ENCODE measurements around the gene CENPF. TPM values are rescaled to one million over a fixed set of nuclear protein-coding genes. Genes with fewer than 3 reads are reported as not detected.

CENPF gene, protein sequence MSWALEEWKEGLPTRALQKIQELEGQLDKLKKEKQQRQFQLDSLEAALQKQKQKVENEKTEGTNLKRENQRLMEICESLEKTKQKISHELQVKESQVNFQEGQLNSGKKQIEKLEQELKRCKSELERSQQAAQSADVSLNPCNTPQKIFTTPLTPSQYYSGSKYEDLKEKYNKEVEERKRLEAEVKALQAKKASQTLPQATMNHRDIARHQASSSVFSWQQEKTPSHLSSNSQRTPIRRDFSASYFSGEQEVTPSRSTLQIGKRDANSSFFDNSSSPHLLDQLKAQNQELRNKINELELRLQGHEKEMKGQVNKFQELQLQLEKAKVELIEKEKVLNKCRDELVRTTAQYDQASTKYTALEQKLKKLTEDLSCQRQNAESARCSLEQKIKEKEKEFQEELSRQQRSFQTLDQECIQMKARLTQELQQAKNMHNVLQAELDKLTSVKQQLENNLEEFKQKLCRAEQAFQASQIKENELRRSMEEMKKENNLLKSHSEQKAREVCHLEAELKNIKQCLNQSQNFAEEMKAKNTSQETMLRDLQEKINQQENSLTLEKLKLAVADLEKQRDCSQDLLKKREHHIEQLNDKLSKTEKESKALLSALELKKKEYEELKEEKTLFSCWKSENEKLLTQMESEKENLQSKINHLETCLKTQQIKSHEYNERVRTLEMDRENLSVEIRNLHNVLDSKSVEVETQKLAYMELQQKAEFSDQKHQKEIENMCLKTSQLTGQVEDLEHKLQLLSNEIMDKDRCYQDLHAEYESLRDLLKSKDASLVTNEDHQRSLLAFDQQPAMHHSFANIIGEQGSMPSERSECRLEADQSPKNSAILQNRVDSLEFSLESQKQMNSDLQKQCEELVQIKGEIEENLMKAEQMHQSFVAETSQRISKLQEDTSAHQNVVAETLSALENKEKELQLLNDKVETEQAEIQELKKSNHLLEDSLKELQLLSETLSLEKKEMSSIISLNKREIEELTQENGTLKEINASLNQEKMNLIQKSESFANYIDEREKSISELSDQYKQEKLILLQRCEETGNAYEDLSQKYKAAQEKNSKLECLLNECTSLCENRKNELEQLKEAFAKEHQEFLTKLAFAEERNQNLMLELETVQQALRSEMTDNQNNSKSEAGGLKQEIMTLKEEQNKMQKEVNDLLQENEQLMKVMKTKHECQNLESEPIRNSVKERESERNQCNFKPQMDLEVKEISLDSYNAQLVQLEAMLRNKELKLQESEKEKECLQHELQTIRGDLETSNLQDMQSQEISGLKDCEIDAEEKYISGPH (N-terminal part only)
- total RNA-seq (2016; rRNA removed; fragmentation: Illumina TruSeq; extraction: Trizol) (84.9 and 128 TPM in 2 replicates), polyA plus RNA-seq (2011; rRNA removed) (8.8 and 14.7 TPM in 2 replicates), polyA minus RNA-seq (2011; rRNA and poly(A)+ RNA removed; ENCODE audit: low replicate concordance) (3.5 and 20.6 TPM in 2 replicates), Bru-seq, nascent RNA (percentile 76 among the genes with signal in this experiment), BruChase-seq, experiment 1, labeled RNA remaining after a 6-hour chase (percentile 81 among the genes with signal in this experiment), BruChase-seq, experiment 2, labeled RNA remaining after a 2-hour chase (percentile 78 among the genes with signal in this experiment)
- 4.7 and 7.1 TPM in 2 replicates for total RNA-seq (2016; cell fraction: cytosol; rRNA removed; fragmentation: Illumina TruSeq; extraction: Trizol; ENCODE audit: low read depth)
- total RNA-seq (2016; cell fraction: insoluble cytoplasmic fraction; rRNA removed; fragmentation: Illumina TruSeq; extraction: Trizol) = 81.2 and 116 TPM in 2 replicates
- total RNA-seq (2016; cell fraction: membrane; rRNA removed; fragmentation: Illumina TruSeq; extraction: Trizol) = 15.6 and 16.3 TPM in 2 replicates
- 88.9 and 92.7 TPM in 2 replicates for total RNA-seq (2016; cell fraction: nucleus; rRNA removed; fragmentation: Illumina TruSeq; extraction: Trizol)
- 5.8 TPM in 2 replicates for polyA plus RNA-seq (2011; cell fraction: cytosol; rRNA removed)
- 12.3 and 16.2 TPM in 2 replicates for polyA plus RNA-seq (2011; cell fraction: nucleus; rRNA removed)
- polyA plus RNA-seq (2012) = 11.0 and 37.7 TPM in 2 replicates
- polyA plus RNA-seq (2016; cell fraction: cytosol; fragmentation: Illumina TruSeq; extraction: Trizol; ENCODE audit: low read depth) = 1.6 and 2.5 TPM in 2 replicates
- polyA plus RNA-seq (2016; cell fraction: insoluble cytoplasmic fraction; fragmentation: Illumina TruSeq; extraction: Trizol; ENCODE audit: low read depth) = 117 and 121 TPM in 2 replicates
- polyA plus RNA-seq (2016; cell fraction: membrane; fragmentation: Illumina TruSeq; extraction: Trizol; ENCODE audit: low read depth) = 3.2 and 3.8 TPM in 2 replicates
- 120 and 130 TPM in 2 replicates for polyA plus RNA-seq (2016; cell fraction: nucleus; fragmentation: Illumina TruSeq; extraction: Trizol; ENCODE audit: insufficient read depth, low read depth)
- 13.0 and 18.9 TPM in 2 replicates for polyA minus RNA-seq (2011; cell fraction: cytosol; rRNA and poly(A)+ RNA removed)
- 30.3 and 42.6 TPM in 2 replicates for polyA minus RNA-seq (2011; cell fraction: nucleus; rRNA and poly(A)+ RNA removed)
- long read RNA-seq, experiment 1, transcript CENPF-202 (3 exons, 689 nt) = major isoform, 7 of 36 reads
- long read RNA-seq, experiment 1, partial matches to known transcripts = 24 of 36 reads
- long read RNA-seq, experiment 1, other reads (novel, unspliced or antisense) = 5 of 36 reads
- long read RNA-seq, experiment 2, full-length matches to known transcripts = 1 of 19 reads
- long read RNA-seq, experiment 2, partial matches to known transcripts = 15 of 19 reads
- long read RNA-seq, experiment 2, other reads (novel, unspliced or antisense) = 3 of 19 reads

DNA sequence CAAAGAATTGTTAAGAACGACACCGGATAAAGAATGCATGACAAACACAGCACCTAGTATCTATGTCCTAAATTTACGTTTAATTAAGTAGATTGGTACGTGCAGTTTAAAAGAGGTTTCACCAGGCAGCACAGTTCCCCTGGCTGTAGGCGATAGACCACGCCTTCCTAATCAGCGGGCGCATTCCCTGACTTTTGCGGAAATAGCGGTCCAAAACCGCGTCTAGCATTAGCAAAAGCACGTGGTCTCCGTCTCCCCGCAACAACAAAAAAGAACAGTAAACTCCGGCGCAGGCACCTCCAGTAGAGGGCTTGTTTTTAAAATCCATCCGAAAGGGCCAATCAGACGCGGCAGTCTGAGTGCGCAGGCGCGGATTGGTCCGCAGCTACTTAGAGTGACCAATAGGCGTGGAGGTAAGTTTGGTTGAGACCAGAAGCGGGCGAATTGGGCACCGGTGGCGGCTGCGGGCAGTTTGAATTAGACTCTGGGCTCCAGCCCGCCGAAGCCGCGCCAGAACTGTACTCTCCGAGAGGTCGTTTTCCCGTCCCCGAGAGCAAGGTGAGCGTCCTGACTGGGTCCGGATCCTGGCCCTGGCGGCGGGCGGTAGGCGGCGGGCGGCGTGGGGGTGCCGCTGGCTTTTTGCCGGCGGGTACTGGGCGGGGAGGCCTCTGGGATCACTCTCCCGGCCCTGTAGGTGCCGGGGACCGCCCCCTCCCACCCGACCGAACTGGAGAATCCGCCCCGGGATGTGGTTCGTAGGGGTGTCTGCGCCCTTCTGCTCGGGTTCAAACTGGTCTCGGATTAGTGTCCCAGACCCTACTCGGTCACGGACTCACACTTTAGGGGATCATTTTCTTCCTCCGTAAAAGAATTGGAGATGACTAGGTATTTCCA, at the start of gene CENPF:
Gene CENPF, plus strand, starts transcription at position 432 of the 894 bp plus-strand sequence. CDS start 10,560 bp downstream, outside the sequence.
- ATAC-seq = peak; percentile 99
- in situ Hi-C loops (cut with HindIII; ENCODE audit: extremely low pct_ligation_motif_present, low pct_unique_long_range_greater_than_20kb) = loop anchor here (10.0 kb wide), 1 partner anchor 58 kb away; no protein-coding TSS in a partner anchor
- Histone ChIP-seq H3K27me3 (ENCODE audit: control insufficient read depth in 1 of 2, insufficient read depth in 2 of 2, low read length in 2 of 2) (no peaks in the 10 kb centered on the region; a peak in 1 of 5 replicates), H3K4me3 (replicated peaks in 1 of 3; ENCODE audit: insufficient read depth in 1 of 3, low read depth in 2 of 3, low read length in 3 of 3) (peak within 1 kb of the TSS; percentile 80 to 90 (median 87)), H2AFZ (ENCODE audit: low read length) (peak within 1 kb of the TSS; percentile 11), H3K36me3 (replicated peaks in 1 of 2; ENCODE audit: control insufficient read depth in 1 of 2, insufficient read depth in 2 of 2, low read length in 2 of 2) (no peaks in the 10 kb centered on the region), H3K79me2 (ENCODE audit: insufficient read depth, low read length) (peaks cover 23% of the 10 kb centered on the region), H3K9me3 (ENCODE audit: low read length) (no peaks in the 10 kb centered on the region), H3K4me1 (ENCODE audit: insufficient read depth, low read length) (peaks cover 34% of the 10 kb centered on the region), H3K4me2 (ENCODE audit: low read depth, low read length) (peak within 1 kb of the TSS; percentile 79), H4K20me1 (ENCODE audit: insufficient read depth, low read length) (no peaks in the 10 kb centered on the region), H3K9ac (ENCODE audit: insufficient read depth, low read depth, low read length) (peak within 1 kb of the TSS; percentile 88), H3K27ac (ENCODE audit: extremely low read length, insufficient read depth, low read length) (peak within 1 kb of the TSS; percentile 82)
- DNase-seq (ENCODE audit: low spot score) = peak; percentile 98
- WGBS (ENCODE audit: low lambda C conversion rate) = 4% methylated on average over 21 of the region's 65 CpGs
- BruUV-seq (replicated peaks) = TSS peak; percentile 74
- CTCF ChIA-PET (ENCODE audit: low intra/inter-chr PET ratio, low total read pairs) = no interaction called here
- FAIRE-seq = peak; percentile 95
- intact Hi-C loops (cut with micrococcal nuclease; ENCODE audit: unreplicated experiment) = no loop called here
- POLR2A ChIA-PET = no interaction called here
- 0 out of 2 replicates have a peak, but pooled peaks have one; percentile 41 for TF ChIP-seq NCOR1 (IDR thresholded peaks at IDR 0.05; ENCODE audit: borderline replicate concordance, low read length)
- 0 out of 2 replicates have a peak, but pooled peaks have one; percentile 43 for TF ChIP-seq ZNF556 (CRISPR knock-in tag; IDR thresholded peaks at IDR 0.05; ENCODE audit: borderline replicate concordance)
- TF ChIP-seq, protein P1, sequence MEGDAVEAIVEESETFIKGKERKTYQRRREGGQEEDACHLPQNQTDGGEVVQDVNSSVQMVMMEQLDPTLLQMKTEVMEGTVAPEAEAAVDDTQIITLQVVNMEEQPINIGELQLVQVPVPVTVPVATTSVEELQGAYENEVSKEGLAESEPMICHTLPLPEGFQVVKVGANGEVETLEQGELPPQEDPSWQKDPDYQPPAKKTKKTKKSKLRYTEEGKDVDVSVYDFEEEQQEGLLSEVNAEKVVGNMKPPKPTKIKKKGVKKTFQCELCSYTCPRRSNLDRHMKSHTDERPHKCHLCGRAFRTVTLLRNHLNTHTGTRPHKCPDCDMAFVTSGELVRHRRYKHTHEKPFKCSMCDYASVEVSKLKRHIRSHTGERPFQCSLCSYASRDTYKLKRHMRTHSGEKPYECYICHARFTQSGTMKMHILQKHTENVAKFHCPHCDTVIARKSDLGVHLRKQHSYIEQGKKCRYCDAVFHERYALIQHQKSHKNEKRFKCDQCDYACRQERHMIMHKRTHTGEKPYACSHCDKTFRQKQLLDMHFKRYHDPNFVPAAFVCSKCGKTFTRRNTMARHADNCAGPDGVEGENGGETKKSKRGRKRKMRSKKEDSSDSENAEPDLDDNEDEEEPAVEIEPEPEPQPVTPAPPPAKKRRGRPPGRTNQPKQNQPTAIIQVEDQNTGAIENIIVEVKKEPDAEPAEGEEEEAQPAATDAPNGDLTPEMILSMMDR (CRISPR knock-in tag; IDR thresholded peaks at IDR 0.05) = peak; percentile 16; the same call in 1 of the 2 replicates
- no peak for TF ChIP-seq ZNF343 (CRISPR knock-in tag; IDR thresholded peaks at IDR 0.05)
- no peak for TF ChIP-seq AHR (CRISPR knock-in tag; IDR thresholded peaks at IDR 0.05)
- peak; percentile 12; the same call in 1 of the 2 replicates for TF ChIP-seq ZBTB38 (CRISPR knock-in tag; IDR thresholded peaks at IDR 0.05)
